SU-DHL-6 (cell line): ENCODE data around the gene MED31.

Source experiments
- CTCF ChIP-seq: fragments of 200-600 bp; sonication (generic); IDR thresholded peaks from one replicate; pipeline ENCODE4 v1.5.1; 2017; ENCODE audit warnings: antibody characterized with exemption, mild to moderate bottlenecking, low read length, moderate library complexity; ENCODE audit not compliant: insufficient read depth, poor library complexity, severe bottlenecking
- EZH2phosphoT487 ChIP-seq: fragments of 200-600 bp; sonication (generic), shearing (Covaris generic); conservative IDR thresholded peaks from 2 replicates; pipeline ENCODE4 v1.6.1; 2018; ENCODE audit warnings: mild to moderate bottlenecking, antibody characterized with exemption, low read length, moderate library complexity, mixed read lengths

- TF ChIP-seq CTCF, result no peak
- TF ChIP-seq EZH2phosphoT487, result no peak
These were observed 37.5 kb upstream of the MED31 start for GRCh38 chr17:6688944-6689343.
